Measurements from ENCODE around the gene INO80.
A peak's percentile ranks its signal among the peaks of the same experiment; 100 is the strongest.

INO80 gene

GRCh38 chr15:40940296-40940801 lies 175.7 kb downstream of the INO80 start:
- Histone ChIP-seq H3K4me3 (ENCODE audit: low read depth in 1 of 2, low read length in 1 of 2) (no peak overlapping the region), H3K4me1 (ENCODE audit: control insufficient read depth in 1 of 2, insufficient read depth in 1 of 2, low read depth in 1 of 2, low read length in 1 of 2) (peaks cover 26 to 28% of the 10 kb centered on the region in 2 experiments), H3K9me3 (no peaks in the 10 kb centered on the region), H3K27ac (peak overlapping the region; percentile 52), H3K27me3 (peaks cover 40% of the 10 kb centered on the region), H3K36me3 (no peaks in the 10 kb centered on the region)
- TF ChIP-seq CTCF (IDR thresholded peaks at IDR 0.05): no peak

DNA sequence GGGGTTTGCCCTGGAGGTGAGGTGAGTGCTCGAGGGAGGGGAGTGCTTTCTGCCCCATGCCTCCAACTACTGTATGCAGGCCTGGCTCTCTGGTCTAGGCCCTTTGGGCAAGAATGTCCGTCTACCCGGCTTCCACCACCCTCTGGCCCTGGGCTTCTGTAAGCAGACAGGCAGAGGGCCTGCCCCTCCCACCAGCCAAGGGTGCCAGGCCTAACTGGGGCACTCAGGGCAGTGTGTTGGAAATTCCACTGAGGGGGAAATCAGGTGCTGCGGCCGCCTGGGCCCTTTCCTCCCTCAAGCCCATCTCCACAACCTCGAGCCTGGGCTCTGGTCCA lies 177.6 kb downstream of the INO80 start:
- Histone ChIP-seq H3K9me3 (no peaks in the 10 kb centered on the region), H3K36me3 (no peaks in the 10 kb centered on the region), H3K27me3 (peaks cover 34% of the 10 kb centered on the region), H3K27ac (no peak overlapping the region), H3K4me3 (ENCODE audit: low read depth in 1 of 2, low read length in 1 of 2) (no peak overlapping the region), H3K4me1 (ENCODE audit: control insufficient read depth in 1 of 2, insufficient read depth in 1 of 2, low read depth in 1 of 2, low read length in 1 of 2) (peaks cover 26 to 28% of the 10 kb centered on the region in 2 experiments)
- TF ChIP-seq CTCF (IDR thresholded peaks at IDR 0.05): no peak

- H3K4me1 ChIP-seq (ENCODE audit: control insufficient read depth in 1 of 2, insufficient read depth in 1 of 2, low read depth in 1 of 2, low read length in 1 of 2): peaks cover 22 to 24% of the 10 kb centered on the region in 2 experiments
- no peaks in the 10 kb centered on the region for H3K36me3 ChIP-seq
- TF ChIP-seq CTCF (IDR thresholded peaks at IDR 0.05): no peak
- no peak overlapping the region for H3K27ac ChIP-seq
- H3K27me3 ChIP-seq: peaks cover 34% of the 10 kb centered on the region
- no peak overlapping the region for H3K4me3 ChIP-seq (ENCODE audit: low read depth in 1 of 2, low read length in 1 of 2)
- no peaks in the 10 kb centered on the region for H3K9me3 ChIP-seq
Observed at GRCh38 chr15:40937762-40938535, 178.1 kb downstream of the INO80 start.

DNA sequence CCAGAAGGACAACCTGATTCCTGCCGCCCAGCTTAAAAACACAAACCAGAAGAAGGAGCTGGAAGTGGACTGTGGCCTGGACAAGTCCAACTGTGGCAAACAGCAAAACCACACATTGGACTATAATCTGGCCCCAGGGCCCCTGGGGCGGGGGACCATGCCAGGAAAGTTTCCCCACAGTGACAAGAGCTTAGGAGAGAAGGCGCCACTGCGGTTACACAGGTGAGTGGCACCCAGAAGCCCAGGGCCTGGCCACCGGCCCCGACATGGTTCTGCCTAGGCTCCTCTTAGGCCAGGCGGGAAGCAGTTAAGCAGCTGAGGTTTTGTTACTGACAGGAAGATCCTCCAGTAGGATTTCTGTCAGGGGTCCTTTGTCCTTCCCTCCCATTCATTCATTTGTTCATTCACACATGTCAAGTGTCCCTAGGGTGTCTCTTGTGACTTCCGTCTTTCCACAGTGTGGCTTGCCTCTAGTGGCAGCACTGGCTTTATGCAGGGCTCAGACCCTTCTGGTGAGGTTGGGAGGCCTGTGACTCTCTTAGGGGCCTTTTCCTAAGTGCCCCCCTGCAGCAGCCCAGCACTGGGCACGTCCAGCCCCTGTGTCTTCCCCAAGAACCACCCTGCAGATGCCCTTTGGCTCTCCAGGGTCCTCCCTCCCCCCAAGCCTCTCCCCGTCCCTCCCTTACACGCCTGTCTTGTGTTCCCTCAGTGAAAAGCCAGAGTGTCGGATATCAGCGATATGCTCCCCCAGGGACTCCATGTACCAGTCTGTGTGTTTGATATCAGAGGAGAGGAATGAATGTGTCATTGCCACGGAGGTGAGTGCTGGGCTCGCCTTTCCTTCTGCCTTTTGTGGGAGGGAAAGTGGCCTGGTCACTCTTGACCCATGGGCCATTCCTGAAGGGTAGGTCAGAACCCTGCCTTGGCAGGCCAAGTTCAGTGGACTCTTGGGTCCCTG lies 179.1 kb downstream of the INO80 start:
- Histone ChIP-seq H3K36me3 (no peaks in the 10 kb centered on the region), H3K4me1 (ENCODE audit: control insufficient read depth in 1 of 2, insufficient read depth in 1 of 2, low read depth in 1 of 2, low read length in 1 of 2) (peaks cover 13 to 15% of the 10 kb centered on the region in 2 experiments), H3K27ac (no peak overlapping the region), H3K4me3 (ENCODE audit: low read depth in 1 of 2, low read length in 1 of 2) (no peak overlapping the region), H3K27me3 (peaks cover 35% of the 10 kb centered on the region), H3K9me3 (no peaks in the 10 kb centered on the region)
- no peak for TF ChIP-seq CTCF (IDR thresholded peaks at IDR 0.05)

GRCh38 chr15:40936234-40936708 lies 179.8 kb downstream of the INO80 start:
- H3K27me3 ChIP-seq: peaks cover 38% of the 10 kb centered on the region
- no peaks in the 10 kb centered on the region for H3K36me3 ChIP-seq
- peaks cover 9 to 10% of the 10 kb centered on the region in 2 experiments for H3K4me1 ChIP-seq (ENCODE audit: control insufficient read depth in 1 of 2, insufficient read depth in 1 of 2, low read depth in 1 of 2, low read length in 1 of 2)
- no peaks in the 10 kb centered on the region for H3K9me3 ChIP-seq
- no peak for TF ChIP-seq CTCF (IDR thresholded peaks at IDR 0.05)
- no peak overlapping the region for H3K27ac ChIP-seq
- no peak overlapping the region for H3K4me3 ChIP-seq (ENCODE audit: low read depth in 1 of 2, low read length in 1 of 2)
